A673 (cell line): ENCODE results near the gene CARM1. TPM values are rescaled to one million over a fixed set of nuclear protein-coding genes. Genes with fewer than 3 reads are reported as not detected.
A peak's percentile ranks its signal among the peaks of the same experiment; 100 is the strongest.

Experiments used
- BruUV-seq: library from RNA; stranded (reverse); fragments of 400-500 nt; replicated peaks from 2 replicates; lab custom pipeline; 2021; lab: Mats Ljungman, UMichigan
- CTCF ChIA-PET: fragments of 300-600 bp; sonication (Branson Sonifier 250); formaldehyde crosslinking; loops from one replicate; lab custom pipeline; 2022; ENCODE audit warnings: antibody characterized with exemption; lab: Charles Lee
- POLR2A ChIA-PET: fragments of 300-600 bp; sonication (Branson Sonifier 250); formaldehyde crosslinking; loops from one replicate; lab custom pipeline; 2022; ENCODE audit warnings: antibody characterized with exemption; ENCODE audit not compliant: low non-redundant PET; lab: Charles Lee
- DNase-seq: peaks from one replicate; pipeline ENCODE4 v3.0.0-alpha.2; 2015; ENCODE audit warnings: low spot score
- H3K27ac ChIP-seq: fragments of 200-600 bp; sonication (generic); 2 replicates; pipeline ENCODE4 v1.5.1; 2016; ENCODE audit warnings: mixed run types, low read depth, mild to moderate bottlenecking, mixed read lengths, antibody characterized with exemption, low read length; ENCODE audit not compliant: poor library complexity, severe bottlenecking
- H3K27me3 ChIP-seq: fragments of 200-600 bp; sonication (generic); replicated peaks from 2 replicates; pipeline ENCODE4 v1.6.1; 2017; ENCODE audit warnings: mixed run types, low read depth, mild to moderate bottlenecking, mixed read lengths, antibody characterized with exemption, low read length; ENCODE audit not compliant: insufficient read depth, poor library complexity
- H3K36me3 ChIP-seq: fragments of 200-600 bp; sonication (generic); 2 replicates; pipeline ENCODE4 v1.6.1; 2016; ENCODE audit warnings: mixed run types, mild to moderate bottlenecking, mixed read lengths, antibody characterized with exemption, low read length; ENCODE audit not compliant: insufficient read depth, poor library complexity, severe bottlenecking
- H3K4me1 ChIP-seq: fragments of 200-600 bp; sonication (generic); 2 replicates; pipeline ENCODE4 v1.6.1; 2017; ENCODE audit warnings: mixed run types, mild to moderate bottlenecking, mixed read lengths, antibody characterized with exemption, low read length; ENCODE audit not compliant: insufficient read depth, poor library complexity, severe bottlenecking
- H3K4me3 ChIP-seq: fragments of 200-600 bp; sonication (generic); 2 replicates; pipeline ENCODE4 v1.5.1; 2016; ENCODE audit warnings: low read depth, mixed run types, mild to moderate bottlenecking, mixed read lengths, low read length; ENCODE audit not compliant: poor library complexity, severe bottlenecking
- H3K9me3 ChIP-seq: fragments of 200-600 bp; sonication (generic); 2 replicates; pipeline ENCODE4 v1.6.1; 2016; ENCODE audit warnings: mixed run types, low read depth, mild to moderate bottlenecking, mixed read lengths, antibody characterized with exemption, low read length; ENCODE audit not compliant: poor library complexity, severe bottlenecking
- EZH2 ChIP-seq: fragments of 200-600 bp; sonication (generic); IDR thresholded peaks from 2 replicates; pipeline ENCODE4 v1.6.1; 2017; ENCODE audit warnings: borderline replicate concordance, low read depth, mild to moderate bottlenecking, mixed read lengths, antibody characterized with exemption, low read length; ENCODE audit not compliant: poor library complexity, severe bottlenecking
- intact Hi-C: fragments of 100-400 bp; cut with micrococcal nuclease; formaldehyde crosslinking; loops from one replicate; pipeline ENCODE4 v1.10.0; 2022; ENCODE audit not compliant: unreplicated experiment
- total RNA-seq: library from RNA; stranded (reverse); gene quantifications from 2 replicates; pipeline ENCODE4 v1.2.3, GENCODE V29; 2021
- TF ChIP-seq, protein P1 (sequence below): fragments of 300-800, 200-600 bp; sonication (generic); conservative IDR thresholded peaks from 2 replicates; pipeline ENCODE4 v1.5.1; 2017; ENCODE audit warnings: low read depth, mild to moderate bottlenecking, antibody characterized with exemption, low read length, moderate library complexity, mixed read lengths

CARM1 gene
- total RNA-seq, 1 experiment from 2014 or later: 78.7 TPM

DNA sequence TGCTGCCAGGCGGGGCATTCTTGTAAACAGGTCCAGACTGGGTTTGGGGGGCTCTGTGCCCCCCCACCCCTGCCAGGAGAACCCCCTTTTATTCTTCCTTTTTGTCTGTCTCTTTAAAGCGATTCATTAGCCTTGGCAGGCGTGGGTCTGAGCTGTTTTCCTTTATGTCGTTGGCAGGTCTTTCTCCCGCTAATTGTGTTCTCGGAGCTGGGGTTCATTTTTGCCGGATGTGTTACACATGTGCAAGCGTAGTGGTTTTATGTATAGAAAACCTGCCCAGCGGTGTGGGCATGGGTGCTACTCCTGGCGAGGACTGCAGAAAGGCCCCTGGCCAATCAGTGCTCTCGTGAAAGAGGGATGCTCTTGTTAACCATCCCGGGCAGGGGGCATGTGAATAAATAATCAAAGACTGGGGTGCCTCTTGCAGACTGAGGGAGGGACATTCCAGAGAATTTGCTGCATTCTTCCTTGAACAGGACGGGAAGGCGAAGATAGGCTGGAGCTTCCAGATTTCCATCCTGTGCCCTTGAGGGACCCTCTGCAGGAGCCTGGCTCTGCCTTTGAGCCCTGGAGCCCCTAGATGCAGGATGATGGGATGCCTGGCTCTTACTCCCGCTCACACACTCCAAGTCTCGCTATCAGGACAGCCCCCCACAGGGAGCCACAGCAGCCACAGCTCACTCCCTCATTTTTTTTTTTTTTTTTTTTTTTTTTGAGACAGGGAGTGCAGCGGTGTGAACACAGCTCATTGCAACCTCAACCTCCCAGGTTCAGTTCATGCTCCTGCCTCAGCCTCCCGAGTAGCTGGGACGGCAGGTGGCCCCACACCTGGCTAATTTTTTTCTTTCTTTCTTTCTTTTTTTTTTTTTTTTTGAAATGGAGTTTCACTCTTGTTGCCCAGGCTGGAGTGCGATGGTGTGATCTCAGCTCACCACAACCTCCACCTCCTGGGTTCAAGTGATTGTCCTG, 14.1 kb downstream of the CARM1 start:
- intact Hi-C loops: no loop called here
- BruUV-seq: no TSS peak
- Histone ChIP-seq H3K4me3 (no peak overlapping the region), H3K27me3 (no peaks in the 10 kb centered on the region), H3K36me3 (no peaks in the 10 kb centered on the region), H3K4me1 (peaks cover 56% of the 10 kb centered on the region), H3K27ac (peak overlapping the region; percentile 29), H3K9me3 (no peaks in the 10 kb centered on the region)
- ChIA-PET POLR2A (no interaction called here), CTCF (interaction anchor here (0.7 kb wide), 1 partner anchor 12 kb away, joined by 7 read pairs; no protein-coding TSS in a partner anchor)
- DNase-seq: peak; percentile 63
- TF ChIP-seq, protein P1, sequence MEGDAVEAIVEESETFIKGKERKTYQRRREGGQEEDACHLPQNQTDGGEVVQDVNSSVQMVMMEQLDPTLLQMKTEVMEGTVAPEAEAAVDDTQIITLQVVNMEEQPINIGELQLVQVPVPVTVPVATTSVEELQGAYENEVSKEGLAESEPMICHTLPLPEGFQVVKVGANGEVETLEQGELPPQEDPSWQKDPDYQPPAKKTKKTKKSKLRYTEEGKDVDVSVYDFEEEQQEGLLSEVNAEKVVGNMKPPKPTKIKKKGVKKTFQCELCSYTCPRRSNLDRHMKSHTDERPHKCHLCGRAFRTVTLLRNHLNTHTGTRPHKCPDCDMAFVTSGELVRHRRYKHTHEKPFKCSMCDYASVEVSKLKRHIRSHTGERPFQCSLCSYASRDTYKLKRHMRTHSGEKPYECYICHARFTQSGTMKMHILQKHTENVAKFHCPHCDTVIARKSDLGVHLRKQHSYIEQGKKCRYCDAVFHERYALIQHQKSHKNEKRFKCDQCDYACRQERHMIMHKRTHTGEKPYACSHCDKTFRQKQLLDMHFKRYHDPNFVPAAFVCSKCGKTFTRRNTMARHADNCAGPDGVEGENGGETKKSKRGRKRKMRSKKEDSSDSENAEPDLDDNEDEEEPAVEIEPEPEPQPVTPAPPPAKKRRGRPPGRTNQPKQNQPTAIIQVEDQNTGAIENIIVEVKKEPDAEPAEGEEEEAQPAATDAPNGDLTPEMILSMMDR: no peak
- no peak for TF ChIP-seq EZH2

DNA sequence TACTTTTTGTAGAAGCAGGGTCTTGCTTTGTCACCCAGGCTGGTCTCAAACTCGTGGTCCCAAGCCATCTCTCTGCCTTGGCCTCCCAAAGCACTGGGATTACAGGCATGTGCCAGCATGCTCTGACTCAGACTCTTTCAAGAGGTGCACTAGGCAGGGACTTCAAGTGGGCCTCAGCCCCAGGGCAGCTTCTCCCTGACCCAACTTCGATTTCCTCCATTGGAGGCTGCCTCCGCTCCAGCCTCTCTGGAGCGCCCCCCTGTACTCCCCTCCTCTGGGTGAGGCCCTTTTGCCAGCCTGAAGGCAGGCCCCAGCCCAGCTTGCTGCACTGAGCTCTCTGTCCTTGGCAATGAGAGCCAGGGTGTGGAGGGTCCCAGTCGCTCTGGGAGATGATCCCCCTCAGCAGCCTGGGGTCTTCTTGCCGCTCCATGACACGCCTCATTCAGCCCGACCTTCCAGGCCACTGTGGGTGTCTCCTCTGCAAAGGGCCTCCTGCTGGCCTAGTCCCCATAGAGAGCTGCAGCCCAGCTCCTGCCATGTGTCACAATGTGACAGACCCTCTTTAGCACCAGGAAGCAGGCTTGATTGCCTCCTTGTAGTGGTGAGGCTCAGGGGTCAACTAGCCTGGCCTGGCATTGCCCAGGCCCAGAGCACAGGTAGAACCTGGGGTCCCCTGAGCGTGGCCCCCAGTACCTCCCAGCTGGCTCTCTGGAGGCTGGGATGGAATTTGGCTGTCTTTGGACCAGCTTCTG, 16.4 kb downstream of the CARM1 start:
- Histone ChIP-seq H3K27ac (peak overlapping the region; percentile 76), H3K4me1 (peaks cover 44% of the 10 kb centered on the region), H3K4me3 (no peak overlapping the region), H3K36me3 (no peaks in the 10 kb centered on the region), H3K27me3 (no peaks in the 10 kb centered on the region), H3K9me3 (no peaks in the 10 kb centered on the region)
- POLR2A ChIA-PET: no interaction called here
- CTCF ChIA-PET: interaction anchor here (0.8 to 1.8 kb wide), 3 partner anchors 15 to 49 kb away, joined by 4 to 9 read pairs (median 6); partner anchors contain the start of gene CARM1
- no peak for DNase-seq
- BruUV-seq: no TSS peak
- intact Hi-C loops: no loop called here
- TF ChIP-seq EZH2: no peak
- TF ChIP-seq, protein P1: no peak

DNA sequence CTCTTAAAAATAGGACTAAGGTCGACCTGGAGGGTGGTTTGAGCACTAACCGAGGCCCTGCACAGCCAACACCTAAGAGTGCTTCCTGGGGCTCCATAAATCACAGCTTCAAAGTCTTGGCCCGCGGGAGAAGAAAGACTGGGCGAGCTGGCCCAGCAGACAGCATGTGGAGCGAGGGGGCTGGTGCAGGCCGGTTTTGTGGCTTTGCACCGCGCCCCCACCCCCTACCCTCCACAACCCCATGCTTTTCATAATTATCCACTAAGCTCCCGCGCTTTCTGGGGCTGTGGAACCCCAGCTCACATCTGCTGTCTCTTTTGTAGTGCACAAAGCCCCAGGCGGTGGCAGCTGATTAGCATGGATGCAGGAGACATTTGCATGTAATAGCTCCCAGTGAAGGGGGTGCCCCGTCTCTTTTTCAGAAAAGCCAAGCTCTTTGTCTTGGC, 17.1 kb downstream of the CARM1 start:
- Histone ChIP-seq H3K36me3 (no peaks in the 10 kb centered on the region), H3K9me3 (no peaks in the 10 kb centered on the region), H3K4me3 (no peak overlapping the region), H3K4me1 (peaks cover 44% of the 10 kb centered on the region), H3K27ac (peak overlapping the region; percentile 76), H3K27me3 (no peaks in the 10 kb centered on the region)
- peak; percentile 82 for DNase-seq
- ChIA-PET CTCF (interaction anchor here (0.5 to 1.8 kb wide), 5 partner anchors 15 to 182 kb away, joined by 3 to 9 read pairs (median 4); partner anchors contain the start of gene CARM1), POLR2A (interaction anchor here (0.5 kb wide), 1 partner anchor 196 kb away, joined by 13 read pairs; no protein-coding TSS in a partner anchor)
- BruUV-seq: no TSS peak
- TF ChIP-seq EZH2: no peak
- TF ChIP-seq, protein P1: no peak
- intact Hi-C loops: no loop called here
